WI38 (cell line): ENCODE measurements around the gene NKX6-2.
"Not testable (repeated sequence)": the region's sequence is repeated elsewhere in the genome, so short reads cannot be mapped to it uniquely, and the experiment has no call there.

Source experiments
- H3K4me3 ChIP-seq: 2 replicates; pipeline ENCODE4 v1.5.1; 2011; ENCODE audit warnings: low read depth, mild to moderate bottlenecking, control low read depth, low read length
- TF ChIP-seq, protein P1 (sequence below): IDR thresholded peaks from 2 replicates; pipeline ENCODE4 v1.5.1; 2012; ENCODE audit warnings: low read depth, mild to moderate bottlenecking, control low read depth, low read length

Gene NKX6-2

DNA sequence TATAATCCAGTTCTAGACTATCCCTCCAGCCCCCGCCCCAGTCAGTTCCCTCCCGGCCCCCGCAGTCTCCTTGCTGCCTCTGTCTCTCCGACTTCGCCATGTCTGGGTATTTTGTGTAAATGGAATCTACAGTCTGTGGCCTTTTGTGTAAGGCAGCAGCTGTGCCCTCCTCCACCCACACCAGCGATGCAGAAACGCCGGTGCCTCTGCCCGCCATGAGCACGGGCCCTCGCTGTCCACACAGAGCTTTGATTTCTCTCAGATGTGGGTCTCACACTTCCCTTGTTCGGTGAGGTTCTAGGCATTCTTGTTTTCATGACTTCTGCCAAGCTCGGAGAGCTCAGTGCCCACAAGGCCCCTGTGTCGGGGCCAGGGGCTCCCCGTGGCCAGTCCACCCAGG is 37.8 kb downstream of the NKX6-2 start:
- TF ChIP-seq, protein P1, sequence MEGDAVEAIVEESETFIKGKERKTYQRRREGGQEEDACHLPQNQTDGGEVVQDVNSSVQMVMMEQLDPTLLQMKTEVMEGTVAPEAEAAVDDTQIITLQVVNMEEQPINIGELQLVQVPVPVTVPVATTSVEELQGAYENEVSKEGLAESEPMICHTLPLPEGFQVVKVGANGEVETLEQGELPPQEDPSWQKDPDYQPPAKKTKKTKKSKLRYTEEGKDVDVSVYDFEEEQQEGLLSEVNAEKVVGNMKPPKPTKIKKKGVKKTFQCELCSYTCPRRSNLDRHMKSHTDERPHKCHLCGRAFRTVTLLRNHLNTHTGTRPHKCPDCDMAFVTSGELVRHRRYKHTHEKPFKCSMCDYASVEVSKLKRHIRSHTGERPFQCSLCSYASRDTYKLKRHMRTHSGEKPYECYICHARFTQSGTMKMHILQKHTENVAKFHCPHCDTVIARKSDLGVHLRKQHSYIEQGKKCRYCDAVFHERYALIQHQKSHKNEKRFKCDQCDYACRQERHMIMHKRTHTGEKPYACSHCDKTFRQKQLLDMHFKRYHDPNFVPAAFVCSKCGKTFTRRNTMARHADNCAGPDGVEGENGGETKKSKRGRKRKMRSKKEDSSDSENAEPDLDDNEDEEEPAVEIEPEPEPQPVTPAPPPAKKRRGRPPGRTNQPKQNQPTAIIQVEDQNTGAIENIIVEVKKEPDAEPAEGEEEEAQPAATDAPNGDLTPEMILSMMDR = no peak
- H3K4me3 ChIP-seq = no peak overlapping the region

DNA sequence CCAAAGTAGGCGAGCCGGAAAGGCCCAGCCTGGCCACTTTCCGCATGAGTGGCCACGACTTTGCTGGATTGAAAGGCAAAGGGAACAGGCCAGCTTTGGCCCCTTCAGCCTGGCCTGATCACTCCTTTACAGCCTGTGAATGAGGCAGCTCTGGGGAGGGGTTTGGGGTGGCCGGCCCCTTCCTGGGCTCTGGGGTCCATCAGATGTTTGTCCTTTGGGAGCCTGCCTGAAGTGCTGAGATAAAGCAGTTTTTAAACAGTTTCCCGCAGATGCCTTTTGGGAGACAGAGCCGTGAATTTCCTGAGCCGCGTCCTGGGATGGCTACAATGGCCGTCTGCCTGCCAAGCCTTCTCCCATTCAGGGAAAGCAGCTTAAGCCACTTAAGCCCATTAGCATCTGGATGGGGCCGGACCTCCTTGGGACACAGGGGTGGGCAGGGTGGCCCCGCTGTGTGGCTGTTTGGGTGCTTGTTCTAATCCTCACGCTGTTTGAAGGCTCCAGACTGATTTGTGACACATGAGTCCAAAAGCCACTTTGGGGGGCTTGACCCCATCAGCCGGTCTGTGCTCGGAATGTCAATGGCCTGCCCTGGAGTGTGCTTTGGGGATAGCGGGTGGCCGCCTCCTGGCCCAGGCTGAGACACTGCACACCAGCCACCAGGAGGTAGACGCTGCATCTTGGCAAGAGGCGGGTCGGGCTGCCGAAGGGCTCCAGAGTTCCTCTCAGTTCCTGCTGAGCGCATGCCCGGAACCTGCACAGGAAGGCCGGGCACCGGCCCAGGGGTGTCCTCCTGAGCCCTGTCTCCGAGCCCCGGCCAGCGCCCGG is 38.9 kb downstream of the NKX6-2 start:
- TF ChIP-seq, protein P1 = no peak
- no peak overlapping the region for H3K4me3 ChIP-seq

DNA sequence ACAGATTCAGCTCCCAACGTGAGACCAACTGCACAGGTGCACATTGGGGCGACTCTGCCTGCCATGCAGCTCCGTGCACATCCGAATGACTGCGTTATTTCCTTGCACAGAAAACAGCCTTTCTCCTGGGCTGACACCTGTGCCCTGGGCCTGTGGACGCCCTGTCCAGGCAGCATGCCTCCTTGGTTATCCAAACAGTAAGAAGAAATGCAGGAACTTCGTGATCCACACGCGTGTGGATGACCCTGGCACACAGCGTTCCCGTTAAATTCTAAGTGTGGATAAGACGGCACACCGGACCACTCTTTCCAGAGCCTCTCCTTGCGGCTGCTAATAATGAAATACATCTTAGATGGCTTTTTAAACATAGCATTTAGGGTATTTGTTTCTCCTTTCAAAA is 39.6 kb downstream of the NKX6-2 start:
- TF ChIP-seq, protein P1 = no peak
- H3K4me3 ChIP-seq = no peak overlapping the region

DNA sequence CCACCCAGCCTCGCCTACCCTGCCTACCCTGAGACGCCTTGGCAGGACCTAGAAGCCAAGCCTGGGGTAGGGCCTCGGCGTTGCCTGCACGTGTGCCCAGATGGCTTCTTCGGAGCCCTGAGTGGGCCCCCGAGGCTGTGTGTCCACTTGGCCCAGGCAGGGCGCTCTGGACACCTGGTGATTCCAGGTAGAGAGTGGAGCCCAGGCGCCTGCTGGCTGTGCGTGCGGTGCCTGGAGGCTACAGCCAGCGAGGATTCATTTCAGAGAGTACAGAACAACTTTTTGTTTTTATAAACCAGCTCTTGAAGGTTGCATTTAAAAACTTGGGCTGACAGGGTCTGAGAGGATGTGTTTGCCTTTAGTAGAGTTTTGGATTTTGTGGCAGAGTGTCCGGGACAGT is 40.0 kb downstream of the NKX6-2 start:
- H3K4me3 ChIP-seq = no peak overlapping the region
- TF ChIP-seq, protein P1 = no peak

DNA sequence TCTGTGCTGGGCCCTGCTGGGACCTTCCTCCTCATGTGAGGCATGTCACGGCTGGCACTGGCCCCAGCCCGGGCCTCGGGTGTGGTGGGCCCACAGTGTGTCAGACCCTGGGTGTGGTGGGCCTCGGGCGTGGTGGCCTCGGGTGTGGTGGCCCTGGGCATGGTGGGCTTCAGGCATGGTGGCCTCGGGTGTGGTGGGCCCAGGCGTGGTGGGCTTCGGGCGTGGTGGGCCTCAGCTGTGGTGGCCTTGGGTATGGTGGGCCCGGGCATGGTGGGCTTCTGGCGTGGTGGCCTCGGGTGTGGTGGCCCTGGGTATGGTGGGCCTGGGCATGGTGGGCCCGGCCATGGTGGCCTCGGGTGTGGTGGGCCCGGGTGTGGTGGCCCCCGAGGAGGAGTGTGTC is 40.4 kb downstream of the NKX6-2 start:
- TF ChIP-seq, protein P1 = no peak
- H3K4me3 ChIP-seq = no peak overlapping the region

DNA sequence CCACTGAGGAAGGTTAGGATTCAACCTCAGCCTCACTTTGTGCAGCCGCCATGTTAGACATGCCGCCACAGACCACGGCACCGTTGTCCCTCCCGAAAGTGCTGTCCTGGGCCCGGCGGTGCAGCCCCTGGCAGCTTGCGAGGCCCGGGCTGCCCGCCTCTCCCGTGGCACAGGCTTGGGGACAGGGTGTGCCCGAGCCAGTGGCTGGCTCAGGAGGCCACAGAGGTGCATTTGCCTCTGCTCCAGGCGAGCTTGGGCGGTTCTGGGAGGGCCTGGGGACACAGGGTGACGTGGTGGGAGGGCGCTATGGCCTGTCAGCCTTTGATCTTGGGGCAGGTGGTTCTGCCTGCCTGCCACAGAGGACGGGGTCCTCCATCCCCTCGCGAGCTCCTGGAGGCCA is 41.1 kb downstream of the NKX6-2 start:
- TF ChIP-seq, protein P1 = no peak
- H3K4me3 ChIP-seq = no peak overlapping the region

DNA sequence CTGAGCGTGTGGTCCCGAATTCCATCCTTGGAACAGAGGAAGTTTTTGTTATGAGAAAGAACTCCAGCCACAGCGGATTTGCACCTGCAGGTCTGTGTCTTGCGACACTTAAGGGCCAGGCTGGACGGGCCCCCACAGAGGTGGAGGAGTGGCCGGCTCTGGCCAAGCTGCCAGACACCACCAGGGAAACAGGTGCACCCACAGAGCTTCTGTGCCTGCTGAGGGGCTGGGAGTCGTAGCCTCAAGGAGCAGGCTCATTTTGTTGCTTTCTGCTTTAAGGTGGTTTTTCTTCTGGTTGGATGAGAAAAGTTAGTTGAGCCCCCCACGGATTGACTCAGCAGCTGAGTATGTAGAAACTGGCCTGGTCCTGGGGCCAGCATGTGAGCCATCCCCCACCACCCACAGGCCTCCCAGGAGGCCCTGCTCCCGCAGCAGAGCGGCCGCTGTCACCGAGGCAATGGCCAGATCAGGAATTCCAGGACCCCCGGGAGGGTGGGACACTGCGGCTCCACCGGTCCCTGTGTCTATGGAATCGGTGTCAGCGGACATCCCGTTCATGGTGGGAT is 41.9 kb downstream of the NKX6-2 start:
- no peak overlapping the region for H3K4me3 ChIP-seq
- TF ChIP-seq, protein P1 = no peak

DNA sequence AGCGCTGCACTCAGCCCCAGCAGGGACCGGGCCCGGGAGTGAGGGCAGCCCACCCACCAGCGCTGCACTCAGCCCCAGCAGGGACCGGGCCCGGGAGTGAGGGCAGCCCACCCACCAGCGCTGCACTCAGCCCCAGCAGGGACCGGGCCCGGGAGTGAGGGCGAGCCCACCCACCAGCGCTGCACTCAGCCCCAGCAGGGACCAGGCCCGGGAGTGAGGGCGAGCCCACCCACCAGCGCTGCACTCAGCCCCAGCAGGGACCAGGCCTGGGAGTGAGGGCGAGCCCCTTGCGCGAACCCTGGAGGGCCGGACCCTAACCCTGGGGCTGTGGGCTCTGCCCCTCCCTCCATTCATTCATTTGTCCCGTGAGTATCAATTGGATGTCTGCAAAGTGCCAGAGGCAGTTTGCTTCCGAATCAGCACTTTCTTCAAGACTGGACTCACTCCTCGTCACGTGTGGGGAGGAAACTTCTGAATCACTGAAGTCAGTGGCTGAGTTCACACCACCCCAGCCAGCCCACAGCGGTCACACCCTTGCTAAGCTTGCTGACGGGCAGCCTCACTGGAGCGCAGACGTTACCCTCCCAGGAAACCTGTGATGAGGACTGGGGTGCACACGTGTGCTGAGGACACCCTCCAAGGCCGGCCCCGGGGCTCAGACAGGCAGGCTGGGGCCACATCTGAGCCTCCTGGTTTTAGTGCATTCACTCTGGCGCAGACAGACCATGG is 42.6 kb downstream of the NKX6-2 start:
- H3K4me3 ChIP-seq = not testable (repeated sequence)
